IPS DF 6.9 (cell line): Measurements from ENCODE around the gene AFF3.

Experiments used
- DNase-seq: peaks from one replicate; pipeline ENCODE4 v3.0.0-alpha.2; 2013; ENCODE audit warnings: low read depth, low spot score
- H3K27ac ChIP-seq: one replicate; pipeline ENCODE4 v1.5.1; 2013; ENCODE audit warnings: low read length, control low read depth
- H3K27me3 ChIP-seq: 2 replicates; pipeline ENCODE4 v1.6.1; 2013; ENCODE audit warnings: mild to moderate bottlenecking, low read length; ENCODE audit not compliant: control insufficient read depth, insufficient read depth
- H3K36me3 ChIP-seq: 2 replicates; pipeline ENCODE4 v1.6.1; 2013; ENCODE audit warnings: low read length; ENCODE audit not compliant: control insufficient read depth, insufficient read depth
- H3K4me1 ChIP-seq: 2 replicates; pipeline ENCODE4 v1.6.1; 2013; ENCODE audit warnings: low read length; ENCODE audit not compliant: control insufficient read depth, insufficient read depth
- H3K4me3 ChIP-seq: 2 replicates; pipeline ENCODE4 v1.5.1; 2013; ENCODE audit warnings: mild to moderate bottlenecking, low read length
- H3K9me3 ChIP-seq: 2 replicates; pipeline ENCODE4 v1.6.1; 2013; ENCODE audit warnings: low read length, inconsistent platforms; ENCODE audit not compliant: control insufficient read depth, insufficient read depth
- WGBS: extraction: QIAGEN DNeasy Blood & Tissue Kit; methylation state at CpG from one replicate; pipeline ENCODE4 v1.1.7; 2013; ENCODE audit warnings: mixed read lengths, missing lambda C conversion rate; ENCODE audit not compliant: insufficient read length, insufficient coverage; 5-methylcytosine and 5-hydroxymethylcytosine counted together

Gene AFF3

GRCh38 chr2:99680946-99681345 is 461.4 kb downstream of the AFF3 start:
- DNase-seq: no peak
- no CpG with 5 or more reads among the region's 1 CpG for WGBS
- no peaks in the 10 kb centered on the region for H3K27me3 ChIP-seq
- no peaks in the 10 kb centered on the region for H3K4me1 ChIP-seq
- no peak overlapping the region for H3K27ac ChIP-seq
- H3K9me3 ChIP-seq: no peaks in the 10 kb centered on the region
- no peaks in the 10 kb centered on the region for H3K36me3 ChIP-seq
- H3K4me3 ChIP-seq: no peak overlapping the region

GRCh38 chr2:99679518-99679917 is 462.9 kb downstream of the AFF3 start:
- Histone ChIP-seq H3K4me3 (no peak overlapping the region), H3K27me3 (no peaks in the 10 kb centered on the region), H3K9me3 (no peaks in the 10 kb centered on the region), H3K27ac (no peak overlapping the region), H3K4me1 (no peaks in the 10 kb centered on the region), H3K36me3 (no peaks in the 10 kb centered on the region)
- DNase-seq: no peak

GRCh38 chr2:99678625-99679024 is 463.8 kb downstream of the AFF3 start:
- Histone ChIP-seq H3K27ac (no peak overlapping the region), H3K4me1 (no peaks in the 10 kb centered on the region), H3K9me3 (no peaks in the 10 kb centered on the region), H3K27me3 (no peaks in the 10 kb centered on the region), H3K36me3 (no peaks in the 10 kb centered on the region), H3K4me3 (no peak overlapping the region)
- no peak for DNase-seq
- no CpG with 5 or more reads among the region's 4 CpGs for WGBS

- H3K36me3 ChIP-seq: no peaks in the 10 kb centered on the region
- no CpG with 5 or more reads among the region's 7 CpGs for WGBS
- no peaks in the 10 kb centered on the region for H3K9me3 ChIP-seq
- H3K4me3 ChIP-seq: no peak overlapping the region
- no peak for DNase-seq
- H3K4me1 ChIP-seq: no peaks in the 10 kb centered on the region
- no peak overlapping the region for H3K27ac ChIP-seq
- H3K27me3 ChIP-seq: no peaks in the 10 kb centered on the region
Observed at GRCh38 chr2:99677814-99678213, 464.6 kb downstream of the AFF3 start.

- WGBS: no CpG with 5 or more reads among the region's 12 CpGs
- no peaks in the 10 kb centered on the region for H3K4me1 ChIP-seq
Observed at GRCh38 chr2:99675130-99675661, 467.2 kb downstream of the AFF3 start.

GRCh38 chr2:99674090-99674489 is 468.3 kb downstream of the AFF3 start:
- DNase-seq: no peak
- H3K4me3 ChIP-seq: no peak overlapping the region
- H3K4me1 ChIP-seq: no peaks in the 10 kb centered on the region
- H3K36me3 ChIP-seq: no peaks in the 10 kb centered on the region
- H3K27me3 ChIP-seq: no peaks in the 10 kb centered on the region
- no peaks in the 10 kb centered on the region for H3K9me3 ChIP-seq
- H3K27ac ChIP-seq: no peak overlapping the region
- no CpG with 5 or more reads among the region's 8 CpGs for WGBS

More at GRCh38 chr2:99675130-99675661, 467.2 kb downstream of the AFF3 start:
- no peaks in the 10 kb centered on the region for H3K36me3 ChIP-seq
- H3K27ac ChIP-seq: no peak overlapping the region
- H3K4me3 ChIP-seq: no peak overlapping the region
- no peak for DNase-seq
- H3K9me3 ChIP-seq: no peaks in the 10 kb centered on the region
- H3K27me3 ChIP-seq: no peaks in the 10 kb centered on the region

- H3K36me3 ChIP-seq: no peaks in the 10 kb centered on the region
- no peaks in the 10 kb centered on the region for H3K27me3 ChIP-seq
- H3K9me3 ChIP-seq: no peaks in the 10 kb centered on the region
- H3K4me3 ChIP-seq: no peak overlapping the region
- no peak for DNase-seq
- H3K27ac ChIP-seq: no peak overlapping the region
- WGBS: no CpG with 5 or more reads among the region's 8 CpGs
- no peaks in the 10 kb centered on the region for H3K4me1 ChIP-seq
Observed at GRCh38 chr2:99672766-99673350, 469.5 kb downstream of the AFF3 start.

GRCh38 chr2:99670768-99671734 is 471.3 kb downstream of the AFF3 start:
- H3K4me3 ChIP-seq: no peak overlapping the region
- H3K4me1 ChIP-seq: no peaks in the 10 kb centered on the region

GRCh38 chr2:99666256-99666655 is 476.1 kb downstream of the AFF3 start:
- no peak for DNase-seq
- Histone ChIP-seq H3K4me1 (no peaks in the 10 kb centered on the region), H3K9me3 (no peaks in the 10 kb centered on the region), H3K36me3 (no peaks in the 10 kb centered on the region), H3K27ac (no peak overlapping the region), H3K4me3 (no peak overlapping the region), H3K27me3 (no peaks in the 10 kb centered on the region)
- WGBS: no CpG with 5 or more reads among the region's 1 CpG

More at GRCh38 chr2:99670768-99671734, 471.3 kb downstream of the AFF3 start:
- H3K9me3 ChIP-seq: no peaks in the 10 kb centered on the region
- no CpG with 5 or more reads among the region's 4 CpGs for WGBS
- H3K27me3 ChIP-seq: no peaks in the 10 kb centered on the region
- H3K27ac ChIP-seq: no peak overlapping the region
- no peaks in the 10 kb centered on the region for H3K36me3 ChIP-seq
- no peak for DNase-seq

- Histone ChIP-seq H3K9me3 (no peaks in the 10 kb centered on the region), H3K27me3 (no peaks in the 10 kb centered on the region), H3K4me3 (no peak overlapping the region), H3K27ac (no peak overlapping the region), H3K4me1 (no peaks in the 10 kb centered on the region), H3K36me3 (no peaks in the 10 kb centered on the region)
- WGBS: no CpG with 5 or more reads among the region's 2 CpGs
- no peak for DNase-seq
Observed at GRCh38 chr2:99663641-99664040, 478.7 kb downstream of the AFF3 start.
